HEK293 (cell line): ENCODE data around the gene LUC7L2.
A peak's percentile ranks its signal among the peaks of the same experiment; 100 is the strongest.

ENCODE experiments used
- IKZF3 ChIP-seq: fragments of 450-650 bp; IDR thresholded peaks from 2 replicates; pipeline ENCODE4 v1.5.0; 2018; ENCODE audit warnings: missing biosample characterization, mild to moderate bottlenecking, missing genetic modification characterization, moderate library complexity
- KLF8 ChIP-seq: fragments of 450-650 bp; formaldehyde crosslinking; IDR thresholded peaks from 2 replicates; pipeline ENCODE4 v1.5.1; 2016; ENCODE audit warnings: missing biosample characterization, missing genetic modification characterization
- KLF9 ChIP-seq: fragments of 450-650 bp; formaldehyde crosslinking; IDR thresholded peaks from 2 replicates; pipeline ENCODE4 v1.5.1; 2016; ENCODE audit warnings: missing biosample characterization, missing genetic modification characterization, low read depth
- OSR2 ChIP-seq: fragments of 450-650 bp; formaldehyde crosslinking; IDR thresholded peaks from 2 replicates; pipeline ENCODE4 v1.5.1; 2016; ENCODE audit warnings: missing biosample characterization, missing genetic modification characterization
- SCRT1 ChIP-seq: fragments of 450-650 bp; formaldehyde crosslinking; IDR thresholded peaks from 2 replicates; pipeline ENCODE4 v1.5.1; 2016; ENCODE audit warnings: missing biosample characterization, missing genetic modification characterization, borderline replicate concordance
- SETDB1 ChIP-seq: IDR thresholded peaks from one replicate; pipeline ENCODE4 v1.6.1; 2017; ENCODE audit warnings: mild to moderate bottlenecking, low read length, moderate library complexity, mixed read lengths; ENCODE audit not compliant: insufficient read length
- ZBTB20 ChIP-seq: fragments of 450-650 bp; formaldehyde crosslinking; IDR thresholded peaks from 2 replicates; pipeline ENCODE4 v1.5.1; 2016; ENCODE audit warnings: missing biosample characterization, missing genetic modification characterization
- ZFHX2 ChIP-seq: fragments of 450-650 bp; formaldehyde crosslinking; conservative IDR thresholded peaks from 2 replicates; pipeline ENCODE4 v1.5.1; 2016; ENCODE audit warnings: missing biosample characterization, missing genetic modification characterization
- ZFP37 ChIP-seq: fragments of 450-650 bp; formaldehyde crosslinking; IDR thresholded peaks from 2 replicates; pipeline ENCODE4 v1.5.1; 2016; ENCODE audit warnings: missing biosample characterization, missing genetic modification characterization
- ZIC2 ChIP-seq: fragments of 450-650 bp; formaldehyde crosslinking; IDR thresholded peaks from 2 replicates; pipeline ENCODE4 v1.5.1; 2016; ENCODE audit warnings: missing biosample characterization, missing genetic modification characterization
- ZNF175 ChIP-seq: fragments of 450-650 bp; formaldehyde crosslinking; IDR thresholded peaks from 2 replicates; pipeline ENCODE4 v1.5.1; 2016; ENCODE audit warnings: missing biosample characterization, missing genetic modification characterization
- ZNF184 ChIP-seq: fragments of 450-650 bp; IDR thresholded peaks from 2 replicates; pipeline ENCODE4 v1.5.1; 2018; ENCODE audit warnings: missing biosample characterization, mild to moderate bottlenecking, missing genetic modification characterization
- ZNF19 ChIP-seq: fragments of 450-650 bp; formaldehyde crosslinking; IDR thresholded peaks from 2 replicates; pipeline ENCODE4; 2016; ENCODE audit warnings: missing biosample characterization, missing genetic modification characterization, low read depth
- ZNF211 ChIP-seq: fragments of 450-650 bp; formaldehyde crosslinking; IDR thresholded peaks from 2 replicates; pipeline ENCODE4 v1.5.1; 2016; ENCODE audit warnings: low read depth, missing biosample characterization, missing genetic modification characterization
- ZNF404 ChIP-seq: fragments of 450-650 bp; formaldehyde crosslinking; IDR thresholded peaks from 2 replicates; pipeline ENCODE4 v1.5.1; 2017; ENCODE audit warnings: missing biosample characterization, missing genetic modification characterization
- ZNF423 ChIP-seq: fragments of 450-650 bp; formaldehyde crosslinking; IDR thresholded peaks from 2 replicates; pipeline ENCODE4 v1.5.1; 2016; ENCODE audit warnings: missing biosample characterization, missing genetic modification characterization
- ZNF48 ChIP-seq: fragments of 450-650 bp; formaldehyde crosslinking; IDR thresholded peaks from 2 replicates; pipeline ENCODE4 v1.5.1; 2016; ENCODE audit warnings: missing biosample characterization, missing genetic modification characterization
- ZNF510 ChIP-seq: fragments of 450-650 bp; formaldehyde crosslinking; IDR thresholded peaks from 2 replicates; pipeline ENCODE4 v1.5.1; 2018; ENCODE audit warnings: mild to moderate bottlenecking, missing genetic modification characterization, missing biosample characterization; ENCODE audit not compliant: insufficient replicate concordance
- ZNF544 ChIP-seq: fragments of 450-650 bp; formaldehyde crosslinking; IDR thresholded peaks from 2 replicates; pipeline ENCODE4 v1.5.0; 2017; ENCODE audit warnings: missing biosample characterization, missing genetic modification characterization
- ZNF792 ChIP-seq: fragments of 450-650 bp; formaldehyde crosslinking; IDR thresholded peaks from 2 replicates; pipeline ENCODE4 v1.5.1; 2016; ENCODE audit warnings: missing biosample characterization, missing genetic modification characterization
- ZNF830 ChIP-seq: fragments of 450-650 bp; IDR thresholded peaks from 2 replicates; pipeline ENCODE4 v1.5.0; 2018; ENCODE audit warnings: missing biosample characterization, missing genetic modification characterization, low read depth, mild to moderate bottlenecking, moderate library complexity
- ZSCAN16 ChIP-seq: fragments of 450-650 bp; formaldehyde crosslinking; IDR thresholded peaks from 2 replicates; pipeline ENCODE4 v1.5.1; 2016; ENCODE audit warnings: missing biosample characterization, missing genetic modification characterization
- TF ChIP-seq, protein P1 (sequence below): fragments of 450-650 bp; formaldehyde crosslinking; IDR thresholded peaks from 2 replicates; pipeline ENCODE4 v1.5.1; 2016; ENCODE audit warnings: missing biosample characterization, missing genetic modification characterization
- TF ChIP-seq, protein P2 (sequence below): fragments of 450-650 bp; formaldehyde crosslinking; IDR thresholded peaks from 2 replicates; pipeline ENCODE4 v1.5.1; 2016; ENCODE audit warnings: missing biosample characterization, missing genetic modification characterization
- TF ChIP-seq, protein P3 (sequence below): fragments of 450-650 bp; formaldehyde crosslinking; IDR thresholded peaks from 2 replicates; pipeline ENCODE4 v1.5.1; 2016; ENCODE audit warnings: missing biosample characterization, missing genetic modification characterization, low read depth
- TF ChIP-seq, protein P4 (sequence below): fragments of 450-650 bp; formaldehyde crosslinking; IDR thresholded peaks from 2 replicates; pipeline ENCODE4 v1.5.1; 2016; ENCODE audit warnings: missing biosample characterization, missing genetic modification characterization
- TF ChIP-seq, protein P5 (sequence below): fragments of 450-650 bp; formaldehyde crosslinking; IDR thresholded peaks from 2 replicates; pipeline ENCODE4 v1.5.1; 2017; ENCODE audit warnings: missing biosample characterization, missing genetic modification characterization
- TF ChIP-seq, protein P6 (sequence below): fragments of 450-650 bp; formaldehyde crosslinking; optimal IDR thresholded peaks from 2 replicates; pipeline ENCODE3; 2016; ENCODE audit warnings: missing biosample characterization, mild to moderate bottlenecking, missing genetic modification characterization

The LUC7L2 gene

DNA sequence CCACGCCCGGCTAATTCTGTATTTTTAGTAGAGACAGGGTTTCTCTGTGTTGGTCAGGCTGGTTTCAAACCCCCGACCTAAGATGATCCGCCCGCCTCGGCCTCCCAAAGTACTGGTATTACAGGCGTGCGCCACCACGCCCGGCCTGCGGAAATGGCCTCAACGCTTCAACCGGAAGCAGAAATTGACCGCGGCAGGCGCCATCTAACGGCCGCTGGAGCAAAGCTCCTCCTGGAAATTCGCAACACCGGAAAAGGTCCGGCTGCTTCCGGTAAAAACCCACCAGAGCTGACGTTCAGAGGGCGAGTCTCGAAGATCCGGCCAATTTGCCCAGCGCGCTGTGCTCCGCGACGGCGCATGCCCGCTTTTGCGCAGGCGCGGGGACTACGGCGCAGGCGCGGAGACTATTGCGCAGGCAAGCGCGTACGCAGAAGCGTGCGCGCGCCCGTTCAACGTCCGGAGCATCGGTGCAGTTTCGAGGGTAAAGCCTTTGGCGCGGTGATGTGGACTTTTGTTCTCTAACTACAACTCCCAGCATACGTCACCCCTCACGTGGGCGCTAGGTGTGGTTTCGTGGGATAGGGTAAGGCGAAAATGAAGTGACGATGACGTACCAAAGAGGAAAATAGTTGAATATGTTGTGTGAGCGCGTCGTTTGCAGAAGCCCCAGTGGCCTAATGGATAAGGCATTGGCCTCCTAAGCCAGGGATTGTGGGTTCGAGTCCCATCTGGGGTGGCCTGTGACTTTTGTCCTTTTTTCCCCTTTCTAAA, 19.5 kb upstream of the LUC7L2 start (continued):
- peak; percentile 78 for TF ChIP-seq ZFHX2
- no peak; the same call in 1 of the 2 replicates for TF ChIP-seq ZFP37 (tag by site-specific recombination)
- no peak for TF ChIP-seq ZNF175 (tag by site-specific recombination)
- TF ChIP-seq KLF9, result no peak
- TF ChIP-seq KLF8, result peak; percentile 60
- no peak for TF ChIP-seq ZNF544 (tag by site-specific recombination)
- TF ChIP-seq ZNF510 (tag by site-specific recombination), result peak; percentile 62
- no peak for TF ChIP-seq ZNF404 (tag by site-specific recombination)
- TF ChIP-seq SCRT1 (tag by site-specific recombination), result no peak
- TF ChIP-seq ZNF423 (tag by site-specific recombination), result no peak
- no peak for TF ChIP-seq ZIC2 (tag by site-specific recombination)
- TF ChIP-seq, protein P1, sequence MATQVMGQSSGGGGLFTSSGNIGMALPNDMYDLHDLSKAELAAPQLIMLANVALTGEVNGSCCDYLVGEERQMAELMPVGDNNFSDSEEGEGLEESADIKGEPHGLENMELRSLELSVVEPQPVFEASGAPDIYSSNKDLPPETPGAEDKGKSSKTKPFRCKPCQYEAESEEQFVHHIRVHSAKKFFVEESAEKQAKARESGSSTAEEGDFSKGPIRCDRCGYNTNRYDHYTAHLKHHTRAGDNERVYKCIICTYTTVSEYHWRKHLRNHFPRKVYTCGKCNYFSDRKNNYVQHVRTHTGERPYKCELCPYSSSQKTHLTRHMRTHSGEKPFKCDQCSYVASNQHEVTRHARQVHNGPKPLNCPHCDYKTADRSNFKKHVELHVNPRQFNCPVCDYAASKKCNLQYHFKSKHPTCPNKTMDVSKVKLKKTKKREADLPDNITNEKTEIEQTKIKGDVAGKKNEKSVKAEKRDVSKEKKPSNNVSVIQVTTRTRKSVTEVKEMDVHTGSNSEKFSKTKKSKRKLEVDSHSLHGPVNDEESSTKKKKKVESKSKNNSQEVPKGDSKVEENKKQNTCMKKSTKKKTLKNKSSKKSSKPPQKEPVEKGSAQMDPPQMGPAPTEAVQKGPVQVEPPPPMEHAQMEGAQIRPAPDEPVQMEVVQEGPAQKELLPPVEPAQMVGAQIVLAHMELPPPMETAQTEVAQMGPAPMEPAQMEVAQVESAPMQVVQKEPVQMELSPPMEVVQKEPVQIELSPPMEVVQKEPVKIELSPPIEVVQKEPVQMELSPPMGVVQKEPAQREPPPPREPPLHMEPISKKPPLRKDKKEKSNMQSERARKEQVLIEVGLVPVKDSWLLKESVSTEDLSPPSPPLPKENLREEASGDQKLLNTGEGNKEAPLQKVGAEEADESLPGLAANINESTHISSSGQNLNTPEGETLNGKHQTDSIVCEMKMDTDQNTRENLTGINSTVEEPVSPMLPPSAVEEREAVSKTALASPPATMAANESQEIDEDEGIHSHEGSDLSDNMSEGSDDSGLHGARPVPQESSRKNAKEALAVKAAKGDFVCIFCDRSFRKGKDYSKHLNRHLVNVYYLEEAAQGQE (tag by site-specific recombination), result peak; percentile 65
- TF ChIP-seq, protein P2, sequence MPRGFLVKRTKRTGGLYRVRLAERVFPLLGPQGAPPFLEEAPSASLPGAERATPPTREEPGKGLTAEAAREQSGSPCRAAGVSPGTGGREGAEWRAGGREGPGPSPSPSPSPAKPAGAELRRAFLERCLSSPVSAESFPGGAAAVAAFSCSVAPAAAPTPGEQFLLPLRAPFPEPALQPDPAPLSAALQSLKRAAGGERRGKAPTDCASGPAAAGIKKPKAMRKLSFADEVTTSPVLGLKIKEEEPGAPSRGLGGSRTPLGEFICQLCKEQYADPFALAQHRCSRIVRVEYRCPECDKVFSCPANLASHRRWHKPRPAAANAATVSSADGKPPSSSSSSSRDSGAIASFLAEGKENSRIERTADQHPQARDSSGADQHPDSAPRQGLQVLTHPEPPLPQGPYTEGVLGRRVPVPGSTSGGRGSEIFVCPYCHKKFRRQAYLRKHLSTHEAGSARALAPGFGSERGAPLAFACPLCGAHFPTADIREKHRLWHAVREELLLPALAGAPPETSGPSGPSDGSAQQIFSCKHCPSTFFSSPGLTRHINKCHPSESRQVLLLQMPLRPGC (tag by site-specific recombination), result peak; percentile 51
- TF ChIP-seq, protein P3, sequence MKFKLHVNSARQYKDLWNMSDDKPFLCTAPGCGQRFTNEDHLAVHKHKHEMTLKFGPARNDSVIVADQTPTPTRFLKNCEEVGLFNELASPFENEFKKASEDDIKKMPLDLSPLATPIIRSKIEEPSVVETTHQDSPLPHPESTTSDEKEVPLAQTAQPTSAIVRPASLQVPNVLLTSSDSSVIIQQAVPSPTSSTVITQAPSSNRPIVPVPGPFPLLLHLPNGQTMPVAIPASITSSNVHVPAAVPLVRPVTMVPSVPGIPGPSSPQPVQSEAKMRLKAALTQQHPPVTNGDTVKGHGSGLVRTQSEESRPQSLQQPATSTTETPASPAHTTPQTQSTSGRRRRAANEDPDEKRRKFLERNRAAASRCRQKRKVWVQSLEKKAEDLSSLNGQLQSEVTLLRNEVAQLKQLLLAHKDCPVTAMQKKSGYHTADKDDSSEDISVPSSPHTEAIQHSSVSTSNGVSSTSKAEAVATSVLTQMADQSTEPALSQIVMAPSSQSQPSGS, result peak; percentile 99
- peak; percentile 86; the same call in 1 of the 2 replicates for TF ChIP-seq ZNF184 (tag by site-specific recombination)
- TF ChIP-seq, protein P4, sequence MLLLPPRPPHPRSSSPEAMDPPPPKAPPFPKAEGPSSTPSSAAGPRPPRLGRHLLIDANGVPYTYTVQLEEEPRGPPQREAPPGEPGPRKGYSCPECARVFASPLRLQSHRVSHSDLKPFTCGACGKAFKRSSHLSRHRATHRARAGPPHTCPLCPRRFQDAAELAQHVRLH, result peak; percentile 99
- TF ChIP-seq, protein P5, sequence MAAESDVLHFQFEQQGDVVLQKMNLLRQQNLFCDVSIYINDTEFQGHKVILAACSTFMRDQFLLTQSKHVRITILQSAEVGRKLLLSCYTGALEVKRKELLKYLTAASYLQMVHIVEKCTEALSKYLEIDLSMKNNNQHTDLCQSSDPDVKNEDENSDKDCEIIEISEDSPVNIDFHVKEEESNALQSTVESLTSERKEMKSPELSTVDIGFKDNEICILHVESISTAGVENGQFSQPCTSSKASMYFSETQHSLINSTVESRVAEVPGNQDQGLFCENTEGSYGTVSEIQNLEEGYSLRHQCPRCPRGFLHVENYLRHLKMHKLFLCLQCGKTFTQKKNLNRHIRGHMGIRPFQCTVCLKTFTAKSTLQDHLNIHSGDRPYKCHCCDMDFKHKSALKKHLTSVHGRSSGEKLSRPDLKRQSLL, result no peak; the same call in 1 of the 2 replicates
- TF ChIP-seq ZNF792 (tag by site-specific recombination), result 0 out of 2 replicates have a peak, but pooled peaks have one; percentile 72
- TF ChIP-seq ZBTB20 (tag by site-specific recombination), result no peak
- TF ChIP-seq, protein P6, sequence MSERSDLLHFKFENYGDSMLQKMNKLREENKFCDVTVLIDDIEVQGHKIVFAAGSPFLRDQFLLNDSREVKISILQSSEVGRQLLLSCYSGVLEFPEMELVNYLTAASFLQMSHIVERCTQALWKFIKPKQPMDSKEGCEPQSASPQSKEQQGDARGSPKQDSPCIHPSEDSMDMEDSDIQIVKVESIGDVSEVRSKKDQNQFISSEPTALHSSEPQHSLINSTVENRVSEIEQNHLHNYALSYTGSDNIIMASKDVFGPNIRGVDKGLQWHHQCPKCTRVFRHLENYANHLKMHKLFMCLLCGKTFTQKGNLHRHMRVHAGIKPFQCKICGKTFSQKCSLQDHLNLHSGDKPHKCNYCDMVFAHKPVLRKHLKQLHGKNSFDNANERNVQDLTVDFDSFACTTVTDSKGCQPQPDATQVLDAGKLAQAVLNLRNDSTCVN (tag by site-specific recombination), result peak; percentile 99
- no peak for TF ChIP-seq ZNF19 (tag by site-specific recombination)
- TF ChIP-seq ZNF211 (tag by site-specific recombination), result no peak
- peak; percentile 40; the same call in 1 of the 2 replicates for TF ChIP-seq IKZF3 (tag by site-specific recombination)
- no peak for TF ChIP-seq ZSCAN16
- TF ChIP-seq SETDB1, result peak; percentile 98
- TF ChIP-seq ZNF48 (tag by site-specific recombination), result no peak
- TF ChIP-seq ZNF830, result no peak
- TF ChIP-seq OSR2 (tag by site-specific recombination), result no peak
